HepG2 (cell line): ENCODE measurements around the gene HIPK3. TPM values are rescaled to one million over a fixed set of nuclear protein-coding genes. Genes with fewer than 3 reads are reported as not detected.

Experiments used
- ATAC-seq: fragments of 200-7000 bp; cut with Tn5 transposase; 3 replicates; pipeline ENCODE4 v1.9.1; 2020; ENCODE audit warnings: mild to moderate bottlenecking, moderate library complexity
- BruUV-seq: library from RNA; stranded (reverse); fragments of 400-500 nt; replicated peaks from 2 replicates; lab custom pipeline; 2021; lab: Mats Ljungman, UMichigan
- CTCF ChIA-PET: fragments of 300-600 bp; formaldehyde crosslinking; extraction: SDS; loops from one replicate; lab custom pipeline; 2021; ENCODE audit warnings: low total read pairs, inconsistent platforms, low intra/inter-chr PET ratio; lab: Yijun Ruan, JAX
- POLR2A ChIA-PET: fragments of 350-600 bp; sonication (Branson Sonifier 250); formaldehyde crosslinking; loops from one replicate; lab custom pipeline; 2020; ENCODE audit warnings: antibody characterized with exemption, inconsistent platforms; lab: Yijun Ruan, JAX
- DNase-seq: peaks from one replicate; pipeline ENCODE4 v3.0.0-alpha.2; 2015; ENCODE audit warnings: low spot score
- FAIRE-seq: peaks from 3 replicates; lab custom pipeline; 2011; peaks lifted over from hg19 to GRCh38; lab: Jason Lieb, UNC
- H2AFZ ChIP-seq: one replicate; pipeline ENCODE4 v1.6.1; 2011; ENCODE audit warnings: low read length, inconsistent platforms
- H3K27ac ChIP-seq: fragments of 300-600 bp; 3 replicates; pipeline ENCODE4 v1.8.0; 2011; ENCODE audit warnings: mixed run types, mild to moderate bottlenecking, mixed read lengths, low read length, inconsistent platforms; ENCODE audit not compliant: insufficient read depth; ENCODE audit errors: extremely low read length
- H3K27me3 ChIP-seq, 2 experiments: fragments of 200-600 bp in 1 of 2; 2 replicates in 1 of 2; 3 replicates in 1 of 2; pipeline versions ENCODE4 v1.6.0 to v1.8.0; 2011; ENCODE audit warnings: low read length in 2 of 2, mild to moderate bottlenecking in 2 of 2, moderate library complexity in 2 of 2, inconsistent platforms in 1 of 2; ENCODE audit not compliant: insufficient read depth in 2 of 2, control insufficient read depth in 1 of 2
- H3K36me3 ChIP-seq, 2 experiments: fragments of 200-600 bp in 1 of 2; replicated peaks in 1 of 2; 2 replicates in 1 of 2; 3 replicates in 1 of 2; pipeline versions ENCODE4 v1.5.1 to v1.8.0; 2011; ENCODE audit warnings: low read length in 2 of 2, inconsistent platforms in 1 of 2; ENCODE audit not compliant: insufficient read depth in 2 of 2, control insufficient read depth in 1 of 2
- H3K4me1 ChIP-seq: 2 replicates; pipeline ENCODE4 v1.5.1; 2012; ENCODE audit warnings: low read length, inconsistent platforms; ENCODE audit not compliant: insufficient read depth
- H3K4me2 ChIP-seq: 2 replicates; pipeline ENCODE4 v1.6.0; 2011; ENCODE audit warnings: low read depth, low read length, inconsistent platforms
- H3K4me3 ChIP-seq, 3 experiments: fragments of 200-600 bp in 1 of 3; sonication (generic), shearing (Covaris generic) in 1 of 3; replicated peaks in 1 of 3; 2 replicates each; pipeline ENCODE4 v1.5.1; 2011 to 2016; ENCODE audit warnings: low read length in 3 of 3, inconsistent platforms in 2 of 3, low read depth in 2 of 3, mild to moderate bottlenecking in 2 of 3, control low read depth in 1 of 3, mixed read lengths in 1 of 3; ENCODE audit not compliant: insufficient read depth in 1 of 3
- H3K79me2 ChIP-seq: one replicate; pipeline ENCODE4 v1.6.1; 2011; ENCODE audit warnings: low read length, inconsistent platforms; ENCODE audit not compliant: insufficient read depth
- H3K9ac ChIP-seq: 2 replicates; pipeline ENCODE4 v1.6.0; 2011; ENCODE audit warnings: mild to moderate bottlenecking, low read depth, low read length, inconsistent platforms; ENCODE audit not compliant: insufficient read depth
- H3K9me3 ChIP-seq: 2 replicates; pipeline ENCODE4 v1.5.1; 2012; ENCODE audit warnings: mild to moderate bottlenecking, low read length
- H4K20me1 ChIP-seq: 2 replicates; pipeline ENCODE4 v1.6.0; 2011; ENCODE audit warnings: inconsistent platforms, mild to moderate bottlenecking, low read length, moderate library complexity; ENCODE audit not compliant: insufficient read depth
- CCAR2 ChIP-seq: fragments of 200-400 bp; formaldehyde crosslinking; optimal IDR thresholded peaks from 2 replicates; pipeline ENCODE3; 2018; ENCODE audit warnings: low read depth, mild to moderate bottlenecking, low read length, moderate library complexity
- CCDC6 ChIP-seq: sonication (generic); formaldehyde crosslinking; IDR thresholded peaks from 2 replicates; pipeline ENCODE4 v1.8.1; 2022; ENCODE audit warnings: mild to moderate bottlenecking, missing genetic modification reagents, moderate library complexity
- CREB1 ChIP-seq, 2 experiments: fragments of 450-650 bp in 1 of 2; IDR thresholded peaks; 2 replicates each; pipeline ENCODE4 v1.6.1; 2016 to 2017; ENCODE audit warnings: control low read depth in 1 of 2, mild to moderate bottlenecking in 1 of 2, missing compliant biosample characterization in 1 of 2, missing genetic modification characterization in 1 of 2
- MBD4 ChIP-seq: IDR thresholded peaks from 2 replicates; pipeline ENCODE4 v1.6.1; 2012; ENCODE audit warnings: low read length, inconsistent platforms, borderline replicate concordance
- RBM22 ChIP-seq: fragments of 200-400 bp; formaldehyde crosslinking; optimal IDR thresholded peaks from 2 replicates; pipeline ENCODE3; 2017; ENCODE audit warnings: mild to moderate bottlenecking, low read length, moderate library complexity
- ZBTB8A ChIP-seq: sonication (generic); formaldehyde crosslinking; IDR thresholded peaks from 2 replicates; pipeline ENCODE4 v1.4.0; 2020; ENCODE audit warnings: mild to moderate bottlenecking, low read depth, missing genetic modification reagents, borderline replicate concordance
- ZNF260 ChIP-seq: sonication (generic); formaldehyde crosslinking; IDR thresholded peaks from 2 replicates; pipeline ENCODE4 v1.4.0; 2020; ENCODE audit warnings: missing genetic modification reagents, low read depth, mild to moderate bottlenecking, borderline replicate concordance
- ZZZ3 ChIP-seq: sonication (generic); formaldehyde crosslinking; IDR thresholded peaks from 2 replicates; pipeline ENCODE4 v1.4.0; 2020; ENCODE audit warnings: missing genetic modification reagents, mild to moderate bottlenecking, borderline replicate concordance
- WGBS: methylation state at CpG from one replicate; pipeline ENCODE4 v1.1.6; 2017; ENCODE audit warnings: low lambda C conversion rate; 5-methylcytosine and 5-hydroxymethylcytosine counted together
- in situ Hi-C: cut with HindIII; loops from 2 replicates; pipeline ENCODE4 v1.10.0; 2017; ENCODE audit warnings: low pct_unique_long_range_greater_than_20kb; ENCODE audit not compliant: extremely low pct_ligation_motif_present
- intact Hi-C: fragments of 100-400 bp; cut with micrococcal nuclease; formaldehyde crosslinking; loops from one replicate; pipeline ENCODE4 v1.10.0; 2022; ENCODE audit not compliant: unreplicated experiment
- polyA plus RNA-seq, 8 experiments: library from polyadenylated mRNA; depleted of rRNA in 3 of 8; stranded (reverse) in 7 of 8; unstranded in 1 of 8; fragments of >200 nt; fragmentation: Illumina TruSeq in 4 of 8; extraction: Trizol in 4 of 8; gene quantifications; 2 replicates each; pipeline versions ENCODE4 v1.2.1 to v1.2.3, GENCODE V29; 2011 to 2016; ENCODE audit warnings: low read depth in 4 of 8, missing spikeins in 1 of 8, mixed read lengths in 1 of 8; ENCODE audit not compliant: insufficient read depth in 1 of 8
- total RNA-seq, 5 experiments: library from RNA; depleted of rRNA; stranded (reverse); fragments of >200 nt; fragmentation: Illumina TruSeq; extraction: Trizol; gene quantifications; 2 replicates each; pipeline ENCODE4 v1.2.3, GENCODE V29; 2016; ENCODE audit warnings: low read depth in 1 of 5
- TF ChIP-seq, protein P1 (sequence below): sonication (generic); formaldehyde crosslinking; IDR thresholded peaks from 2 replicates; pipeline ENCODE4 v1.4.0; 2020; ENCODE audit warnings: missing genetic modification reagents

The HIPK3 gene
- total and polyA plus RNA-seq, 2 of the 13 experiments (the other 11 are each of a cell fraction or from before 2014, with no cell fraction given), result 20.5 to 44.3 TPM

DNA sequence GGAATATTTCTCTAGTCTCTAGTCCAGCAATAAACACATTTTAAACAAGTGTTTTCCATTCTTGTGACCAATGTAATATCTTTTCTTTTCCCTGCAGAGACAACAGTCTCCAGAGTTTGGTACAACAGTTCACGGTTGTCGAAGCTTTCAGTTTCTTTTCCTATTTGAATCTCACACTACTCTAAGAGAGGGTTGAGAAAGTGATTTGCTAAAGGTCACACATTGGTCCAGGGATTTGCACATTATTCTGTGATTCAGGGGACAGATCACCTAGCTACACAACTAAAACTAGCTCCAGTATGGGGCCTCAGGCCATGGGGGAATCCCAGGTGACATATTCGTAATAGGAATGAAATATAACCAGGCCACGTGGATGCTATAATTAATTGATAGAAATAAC lies 132.5 kb downstream of the HIPK3 start:
- peaks cover 0 to 19% of the 10 kb centered on the region in 2 experiments; a peak in 3 of 5 replicates for H3K27me3 ChIP-seq
- H4K20me1 ChIP-seq, result no peaks in the 10 kb centered on the region
- H3K36me3 ChIP-seq, result no peaks in the 10 kb centered on the region
- H2AFZ ChIP-seq, result no peak overlapping the region
- 41% methylated on average over 4 of the region's 4 CpGs for WGBS
- no peak for DNase-seq
- CTCF ChIA-PET, result no interaction called here
- no peak for ATAC-seq
- intact Hi-C loops, result no loop called here
- H3K4me1 ChIP-seq, result no peaks in the 10 kb centered on the region
- no TSS peak for BruUV-seq
- in situ Hi-C loops, result no loop called here
- H3K9ac ChIP-seq, result no peak overlapping the region
- H3K27ac ChIP-seq, result no peak overlapping the region
- peaks cover 17% of the 10 kb centered on the region for H3K9me3 ChIP-seq
- H3K79me2 ChIP-seq, result no peaks in the 10 kb centered on the region
- POLR2A ChIA-PET, result no interaction called here
- TF ChIP-seq RBM22, result no peak
- TF ChIP-seq, protein P1, sequence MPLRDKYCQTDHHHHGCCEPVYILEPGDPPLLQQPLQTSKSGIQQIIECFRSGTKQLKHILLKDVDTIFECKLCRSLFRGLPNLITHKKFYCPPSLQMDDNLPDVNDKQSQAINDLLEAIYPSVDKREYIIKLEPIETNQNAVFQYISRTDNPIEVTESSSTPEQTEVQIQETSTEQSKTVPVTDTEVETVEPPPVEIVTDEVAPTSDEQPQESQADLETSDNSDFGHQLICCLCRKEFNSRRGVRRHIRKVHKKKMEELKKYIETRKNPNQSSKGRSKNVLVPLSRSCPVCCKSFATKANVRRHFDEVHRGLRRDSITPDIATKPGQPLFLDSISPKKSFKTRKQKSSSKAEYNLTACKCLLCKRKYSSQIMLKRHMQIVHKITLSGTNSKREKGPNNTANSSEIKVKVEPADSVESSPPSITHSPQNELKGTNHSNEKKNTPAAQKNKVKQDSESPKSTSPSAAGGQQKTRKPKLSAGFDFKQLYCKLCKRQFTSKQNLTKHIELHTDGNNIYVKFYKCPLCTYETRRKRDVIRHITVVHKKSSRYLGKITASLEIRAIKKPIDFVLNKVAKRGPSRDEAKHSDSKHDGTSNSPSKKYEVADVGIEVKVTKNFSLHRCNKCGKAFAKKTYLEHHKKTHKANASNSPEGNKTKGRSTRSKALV (CRISPR knock-in tag), result no peak
- TF ChIP-seq CCAR2, result no peak
- no peak for TF ChIP-seq ZZZ3 (CRISPR knock-in tag)
- H3K4me2 ChIP-seq, result no peak overlapping the region
- no peak overlapping the region for H3K4me3 ChIP-seq
- no peak for FAIRE-seq

DNA sequence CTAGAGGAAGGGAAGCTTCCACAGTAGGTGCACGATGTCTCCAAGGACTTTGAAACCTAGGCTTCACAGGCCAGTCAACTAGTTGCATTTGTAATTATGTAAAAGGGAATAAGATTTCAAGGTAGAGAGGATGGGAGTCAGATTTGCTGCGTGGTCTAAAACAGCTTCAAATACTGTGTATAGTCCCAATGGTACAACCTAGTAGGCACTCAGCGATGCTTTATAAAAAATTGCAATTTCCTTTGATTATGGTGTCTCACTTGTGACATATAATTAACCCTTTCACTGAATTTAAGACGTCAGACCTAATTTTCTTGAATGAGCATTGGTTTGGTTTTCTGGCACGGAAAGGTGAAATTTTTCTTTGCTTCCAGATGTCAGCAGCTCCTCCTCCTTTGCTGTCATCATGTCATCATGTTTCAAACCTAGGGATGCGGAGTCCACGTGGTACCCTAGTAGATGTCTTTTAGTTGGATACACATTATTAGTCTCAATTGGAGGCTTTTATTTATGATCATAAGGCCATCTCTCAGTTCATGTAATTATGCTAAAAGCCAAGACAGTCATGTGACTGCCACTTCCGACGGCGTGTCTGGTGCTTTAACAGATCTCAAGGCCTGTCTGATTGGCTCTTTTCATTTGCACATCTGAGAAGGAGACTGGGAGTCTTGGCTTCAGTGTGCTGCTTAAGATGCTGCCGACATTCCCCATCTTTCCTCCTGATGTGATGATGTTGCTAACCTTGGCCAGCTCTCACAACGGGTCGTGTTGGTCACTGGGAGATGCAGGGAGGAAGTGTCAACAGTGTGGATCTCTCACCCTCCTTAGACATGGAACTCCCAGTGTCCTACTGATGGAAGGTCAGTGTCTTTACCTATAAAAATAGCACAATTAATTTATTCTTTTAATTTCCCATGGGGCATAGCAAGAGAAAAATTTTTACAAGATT lies 134.0 kb downstream of the HIPK3 start:
- FAIRE-seq, result no peak
- Histone ChIP-seq H3K4me1 (no peaks in the 10 kb centered on the region), H3K79me2 (no peaks in the 10 kb centered on the region), H3K27ac (no peak overlapping the region), H3K4me3 (no peak overlapping the region), H3K9me3 (peaks cover 3% of the 10 kb centered on the region; the same call in 1 of the 2 replicates), H4K20me1 (no peaks in the 10 kb centered on the region), H3K4me2 (no peak overlapping the region), H2AFZ (no peak overlapping the region), H3K36me3 (no peaks in the 10 kb centered on the region), H3K9ac (no peak overlapping the region), H3K27me3 (peaks cover 1 to 21% of the 10 kb centered on the region in 2 experiments; a peak in 3 of 5 replicates)
- 27% methylated on average over 13 of the region's 13 CpGs for WGBS
- DNase-seq, result no peak
- BruUV-seq, result no TSS peak
- intact Hi-C loops, result no loop called here
- 0 out of 2 replicates have a peak, but pooled peaks have one; percentile 8 for TF ChIP-seq CREB1 (IDR thresholded peaks at IDR 0.05)
- TF ChIP-seq CREB1 (CRISPR knock-in tag; IDR thresholded peaks at IDR 0.05), result no peak
- no peak for TF ChIP-seq ZNF260
- no peak for TF ChIP-seq MBD4
- TF ChIP-seq CCDC6, result no peak
- TF ChIP-seq ZBTB8A (CRISPR knock-in tag), result no peak
- in situ Hi-C loops, result no loop called here
- no peak for ATAC-seq
- CTCF ChIA-PET, result no interaction called here
- POLR2A ChIA-PET, result no interaction called here
